Choroid plexus epithelial cell (primary cell): ENCODE results near the gene PRR23E.

ENCODE experiments used
- DNase-seq: peaks from one replicate; pipeline ENCODE4 v3.0.0-alpha.2; 2010; ENCODE audit warnings: low read depth
- H3K4me3 ChIP-seq: 2 replicates; pipeline ENCODE4 v1.5.1; 2011; ENCODE audit warnings: low read depth, mild to moderate bottlenecking, control low read depth, low read length, moderate library complexity
- CTCF ChIP-seq: conservative IDR thresholded peaks from 2 replicates; pipeline ENCODE4 v1.5.1; 2011; ENCODE audit warnings: low read depth, mild to moderate bottlenecking, control low read depth, inconsistent platforms, low read length, moderate library complexity

Gene PRR23E

DNA sequence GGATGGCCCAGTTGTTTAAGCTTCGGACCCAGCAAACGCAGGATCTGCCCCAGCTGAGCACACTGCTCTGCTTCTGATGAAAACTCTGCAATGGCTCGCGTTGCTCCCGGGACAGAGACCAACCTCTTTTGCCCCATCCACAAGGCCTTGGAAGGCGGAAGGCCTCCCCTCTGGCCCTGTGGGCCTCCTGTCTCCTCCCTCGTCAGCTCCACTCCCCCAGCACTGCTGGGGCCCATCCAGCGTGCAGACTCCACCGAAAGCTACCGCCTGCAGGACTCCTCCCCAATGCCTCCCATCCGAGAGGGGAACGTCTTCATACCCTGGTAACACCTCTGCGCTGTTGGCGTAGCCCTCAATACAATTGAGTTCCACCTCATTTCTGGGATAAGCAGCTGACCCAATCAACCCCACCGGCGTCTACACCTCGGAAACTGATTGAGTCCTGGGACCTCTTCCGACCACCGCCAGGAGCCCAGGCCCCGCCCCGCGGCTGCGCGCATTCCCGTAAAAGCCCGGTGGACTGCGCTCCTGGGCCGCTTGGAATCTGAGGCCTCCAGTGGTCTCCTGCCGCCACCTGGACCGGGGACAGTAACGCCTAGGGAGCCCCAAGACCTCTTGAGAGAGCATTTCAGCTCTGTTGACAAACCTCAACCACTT, at the start of gene PRR23E:
Gene PRR23E (plus strand): TSS at position 556 of the 657 bp plus-strand sequence. CDS start 3,555 bp downstream, outside the sequence.
- no peak for TF ChIP-seq CTCF
- DNase-seq: no peak
- no peak within 1 kb of the TSS for H3K4me3 ChIP-seq

- no peak for TF ChIP-seq CTCF
- H3K4me3 ChIP-seq: no peak overlapping the region
- no peak for DNase-seq
Measured at GRCh38 chr3:127143172-127143571, 49.8 kb upstream of the PRR23E start.

DNA sequence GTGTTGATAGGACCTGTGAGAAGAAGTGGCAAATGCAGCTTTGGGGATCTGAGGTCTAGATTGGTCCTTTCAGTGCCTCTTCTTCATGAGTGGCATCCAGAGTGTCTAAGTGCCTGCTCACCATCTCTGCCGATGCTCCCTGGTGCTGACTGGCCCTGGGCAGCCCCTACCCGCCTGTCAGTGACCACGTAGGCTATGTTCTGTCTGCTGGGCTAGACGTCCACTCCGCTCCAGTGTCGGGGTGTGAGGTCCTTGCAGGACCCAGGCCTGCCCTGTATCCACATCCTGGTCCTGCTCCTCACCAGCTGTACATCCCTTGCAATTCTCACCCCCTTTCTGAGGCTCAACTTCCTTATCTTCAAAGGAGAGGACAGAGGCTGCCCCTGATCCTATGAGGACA, 48.3 kb upstream of the PRR23E start:
- no peak for DNase-seq
- TF ChIP-seq CTCF: no peak
- no peak overlapping the region for H3K4me3 ChIP-seq

GRCh38 chr3:127145266-127145665, 47.7 kb upstream of the PRR23E start:
- no peak for DNase-seq
- no peak for TF ChIP-seq CTCF

DNA sequence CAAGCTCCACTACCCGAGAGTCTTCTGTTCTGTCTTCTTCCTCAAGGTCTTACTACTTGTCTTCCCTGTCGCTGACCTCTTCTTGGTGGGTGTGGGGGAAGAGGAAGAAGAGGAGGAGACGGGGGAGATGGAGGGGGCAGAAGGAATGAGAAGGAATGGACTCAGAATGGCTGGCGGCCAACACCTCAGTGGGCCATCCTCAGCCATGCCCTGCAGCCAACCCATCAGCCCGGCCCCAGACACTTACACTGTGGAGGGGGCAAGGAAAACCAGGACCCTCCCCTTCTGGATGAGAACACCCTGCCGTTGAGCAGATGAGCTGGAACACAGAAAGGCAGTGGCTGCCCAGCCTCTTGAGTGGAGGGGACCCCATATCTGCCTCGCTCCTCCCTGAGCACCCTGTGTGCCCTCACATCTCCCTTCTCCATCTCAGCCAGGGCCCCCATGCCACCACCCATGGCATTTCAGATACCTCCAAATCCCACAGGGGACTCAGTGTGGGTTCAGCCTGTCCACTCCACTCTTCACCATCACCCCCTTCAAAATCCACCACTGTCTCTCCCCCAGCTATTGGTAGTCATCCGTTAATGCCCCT, 45.5 kb upstream of the PRR23E start:
- no peak for DNase-seq
- H3K4me3 ChIP-seq: no peak overlapping the region
- no peak for TF ChIP-seq CTCF

More at GRCh38 chr3:127145266-127145665, 47.7 kb upstream of the PRR23E start:
- no peak overlapping the region for H3K4me3 ChIP-seq

DNA sequence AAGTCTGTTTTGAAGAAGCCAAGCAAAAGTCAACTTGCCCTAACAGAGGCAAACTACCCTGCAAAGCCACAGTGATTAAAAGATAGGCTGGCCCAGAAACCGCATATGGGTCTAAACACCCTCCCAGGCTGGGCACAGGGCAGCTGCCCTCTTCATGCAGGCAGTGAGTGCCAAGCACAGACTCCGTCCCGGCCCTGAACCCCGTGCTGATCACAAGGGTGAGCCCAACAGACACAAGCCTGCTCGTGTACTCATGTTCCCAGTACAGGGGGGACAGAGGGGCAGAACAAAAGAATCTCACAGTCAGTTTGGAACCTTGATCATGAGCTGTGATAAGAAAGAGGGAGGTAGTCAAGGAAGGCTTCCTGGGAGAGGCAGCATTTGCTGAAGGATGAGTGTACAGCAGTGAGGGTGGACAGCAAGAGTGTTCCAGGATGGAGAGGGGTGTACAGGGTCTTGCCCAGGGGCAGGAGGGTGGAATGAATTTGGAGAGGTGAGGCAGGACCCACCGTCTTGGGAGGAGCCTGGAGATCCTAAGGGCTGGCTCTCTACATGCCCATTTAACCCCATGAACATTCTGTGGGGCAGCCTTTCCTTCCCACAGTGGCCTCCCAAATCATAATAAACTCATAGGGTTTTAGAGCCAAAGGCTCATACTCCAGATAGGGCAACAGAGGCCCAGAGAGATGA, 43.2 kb upstream of the PRR23E start:
- no peak for TF ChIP-seq CTCF
- DNase-seq: no peak
- H3K4me3 ChIP-seq: no peak overlapping the region
